IMR-90 (cell line): ENCODE data around the gene EPN2. TPM values are rescaled to one million over a fixed set of nuclear protein-coding genes. Genes with fewer than 3 reads are reported as not detected.

ENCODE experiments used
- ATAC-seq: fragments of 200-7000 bp; cut with Tn5 transposase; 2 replicates; pipeline ENCODE4 v1.9.1; 2020; ENCODE audit warnings: low read depth, mild to moderate bottlenecking, moderate library complexity
- BruUV-seq: library from RNA; stranded (reverse); fragments of 400-500 nt; replicated peaks from 2 replicates; lab custom pipeline; 2021; lab: Mats Ljungman, UMichigan
- CTCF ChIA-PET: fragments of 300-600 bp; formaldehyde crosslinking; extraction: SDS; loops from one replicate; lab custom pipeline; 2021; ENCODE audit warnings: antibody characterized with exemption; lab: Yijun Ruan, JAX
- POLR2A ChIA-PET: fragments of 300-600 bp; sonication (Branson Sonifier 250); formaldehyde crosslinking; loops from one replicate; lab custom pipeline; 2022; ENCODE audit warnings: antibody characterized with exemption; ENCODE audit not compliant: unreplicated experiment; lab: Charles Lee
- DNase-seq: peaks from one replicate; pipeline ENCODE4 v3.0.0; 2013
- H2AFZ ChIP-seq: replicated peaks from 2 replicates; pipeline ENCODE3; 2013; ENCODE audit warnings: low read length, mild to moderate bottlenecking; ENCODE audit not compliant: poor library complexity
- H2AK5ac ChIP-seq: 2 replicates; pipeline ENCODE4 v1.6.1; 2013; ENCODE audit warnings: low read depth, low read length, inconsistent platforms
- H2AK9ac ChIP-seq: replicated peaks from 2 replicates; pipeline ENCODE3; 2013; ENCODE audit warnings: mild to moderate bottlenecking, low read depth, low read length, moderate library complexity; ENCODE audit not compliant: poor library complexity
- H2BK120ac ChIP-seq: 2 replicates; pipeline ENCODE4 v1.6.1; 2013; ENCODE audit warnings: low read depth, low read length, inconsistent platforms
- H2BK15ac ChIP-seq: 3 replicates; pipeline ENCODE4 v1.6.1; 2013; ENCODE audit warnings: low read depth, low read length, inconsistent platforms
- H2BK20ac ChIP-seq: 2 replicates; pipeline ENCODE4 v1.6.1; 2013; ENCODE audit warnings: low read depth, mild to moderate bottlenecking, inconsistent platforms, low read length, moderate library complexity
- H2BK5ac ChIP-seq: 2 replicates; pipeline ENCODE4 v1.6.1; 2013; ENCODE audit warnings: mild to moderate bottlenecking, low read depth, low read length, inconsistent platforms; ENCODE audit not compliant: poor library complexity, severe bottlenecking
- H3K14ac ChIP-seq: replicated peaks from 2 replicates; pipeline ENCODE4 v1.6.1; 2013; ENCODE audit warnings: low read depth, low read length, inconsistent platforms
- H3K18ac ChIP-seq: 2 replicates; pipeline ENCODE4 v1.6.1; 2013; ENCODE audit warnings: low read depth, low read length, control low read depth
- H3K23ac ChIP-seq: 2 replicates; pipeline ENCODE4 v1.6.1; 2013; ENCODE audit warnings: low read depth, low read length, inconsistent platforms
- H3K27ac ChIP-seq: 2 replicates; pipeline ENCODE4 v1.5.1; 2013; ENCODE audit warnings: mild to moderate bottlenecking, control low read depth, low read length; ENCODE audit not compliant: insufficient read depth
- H3K27me3 ChIP-seq: 2 replicates; pipeline ENCODE4 v1.6.1; 2013; ENCODE audit warnings: low read length; ENCODE audit not compliant: control insufficient read depth, insufficient read depth
- H3K36me3 ChIP-seq: 2 replicates; pipeline ENCODE4 v1.6.1; 2013; ENCODE audit warnings: low read length, mixed read lengths; ENCODE audit not compliant: control insufficient read depth, insufficient read depth
- H3K4ac ChIP-seq: 2 replicates; pipeline ENCODE4 v1.6.1; 2013; ENCODE audit warnings: low read depth, low read length, inconsistent platforms
- H3K4me1 ChIP-seq: 2 replicates; pipeline ENCODE4 v1.6.1; 2013; ENCODE audit warnings: low read length, mixed read lengths; ENCODE audit not compliant: control insufficient read depth, insufficient read depth
- H3K4me2 ChIP-seq: 2 replicates; pipeline ENCODE4 v1.6.1; 2013; ENCODE audit warnings: low read depth, mild to moderate bottlenecking, control low read depth, low read length, moderate library complexity
- H3K4me3 ChIP-seq: 2 replicates; pipeline ENCODE4 v1.5.1; 2013; ENCODE audit warnings: low read depth, mild to moderate bottlenecking, control low read depth, low read length, moderate library complexity; ENCODE audit not compliant: insufficient read depth
- H3K56ac ChIP-seq: 2 replicates; pipeline ENCODE4 v1.6.1; 2013; ENCODE audit warnings: low read length, inconsistent platforms; ENCODE audit not compliant: insufficient read depth; ENCODE audit errors: extremely low read depth
- H3K79me1 ChIP-seq, 2 experiments: 2 replicates each; pipeline ENCODE4 v1.6.1; 2013; ENCODE audit warnings: low read length in 2 of 2, inconsistent platforms in 1 of 2, low read depth in 1 of 2
- H3K9ac ChIP-seq: 2 replicates; pipeline ENCODE4 v1.6.1; 2013; ENCODE audit warnings: low read depth, low read length, control low read depth
- H3K9me1 ChIP-seq: 2 replicates; pipeline ENCODE4 v1.6.1; 2013; ENCODE audit warnings: low read length, inconsistent platforms; ENCODE audit not compliant: insufficient read depth
- H3K9me3 ChIP-seq: 2 replicates; pipeline ENCODE4 v1.6.1; 2013; ENCODE audit warnings: low read length; ENCODE audit not compliant: control insufficient read depth, insufficient read depth
- H4K20me1 ChIP-seq: 2 replicates; pipeline ENCODE4 v1.6.1; 2013; ENCODE audit warnings: low read length, inconsistent platforms; ENCODE audit not compliant: insufficient read depth
- H4K5ac ChIP-seq: 2 replicates; pipeline ENCODE4 v1.6.1; 2013; ENCODE audit warnings: mild to moderate bottlenecking, low read depth, low read length, control low read depth
- H4K8ac ChIP-seq, 2 experiments: 2 replicates each; pipeline ENCODE4 v1.6.1; 2013; ENCODE audit warnings: low read depth in 2 of 2, low read length in 2 of 2, control low read depth in 1 of 2, inconsistent platforms in 1 of 2
- H4K91ac ChIP-seq: 2 replicates; pipeline ENCODE4 v1.6.1; 2013; ENCODE audit warnings: low read depth, low read length, inconsistent platforms; ENCODE audit not compliant: insufficient read depth
- BHLHE40 ChIP-seq: fragments of 150-350 bp; IDR thresholded peaks from 2 replicates; pipeline ENCODE4 v1.6.1; 2016; ENCODE audit warnings: mild to moderate bottlenecking, low read depth, low read length
- CEBPB ChIP-seq: IDR thresholded peaks from 2 replicates; pipeline ENCODE4 v1.6.1; 2012; ENCODE audit warnings: low read depth, low read length, improper control_type of control experiment
- CHD1 ChIP-seq: IDR thresholded peaks from 2 replicates; pipeline ENCODE4 v1.6.1; 2012; ENCODE audit warnings: low read depth, low read length, improper control_type of control experiment
- ELK1 ChIP-seq: fragments of 150-350 bp; IDR thresholded peaks from 2 replicates; pipeline ENCODE4 v1.6.1; 2016; ENCODE audit warnings: low read depth, mild to moderate bottlenecking, low read length, moderate library complexity, borderline replicate concordance
- FOS ChIP-seq: fragments of 150-350 bp; IDR thresholded peaks from 2 replicates; pipeline ENCODE4 v1.6.1; 2016; ENCODE audit warnings: low read depth, low read length
- MAFK ChIP-seq: IDR thresholded peaks from 2 replicates; pipeline ENCODE4 v1.6.1; 2012; ENCODE audit warnings: low read depth, low read length, improper control_type of control experiment
- MAZ ChIP-seq: IDR thresholded peaks from 2 replicates; pipeline ENCODE4 v1.6.1; 2012; ENCODE audit warnings: low read depth, mild to moderate bottlenecking, low read length, improper control_type of control experiment, moderate library complexity, borderline replicate concordance
- MXI1 ChIP-seq: IDR thresholded peaks from 2 replicates; pipeline ENCODE4 v1.6.1; 2012; ENCODE audit warnings: low read depth, mild to moderate bottlenecking, low read length, moderate library complexity, borderline replicate concordance
- NFE2L2 ChIP-seq: fragments of 150-350 bp; IDR thresholded peaks from 2 replicates; pipeline ENCODE4 v1.6.1; 2016; ENCODE audit warnings: low read depth, mild to moderate bottlenecking, low read length
- POLR2A ChIP-seq: IDR thresholded peaks from 2 replicates; pipeline ENCODE4 v1.6.1; 2012; ENCODE audit warnings: mild to moderate bottlenecking, low read depth, low read length
- RAD21 ChIP-seq: IDR thresholded peaks from 2 replicates; pipeline ENCODE4 v1.6.1; 2012; ENCODE audit warnings: low read length, improper control_type of control experiment
- RCOR1 ChIP-seq: IDR thresholded peaks from 2 replicates; pipeline ENCODE4 v1.6.1; 2012; ENCODE audit warnings: mild to moderate bottlenecking, low read length, improper control_type of control experiment; ENCODE audit not compliant: insufficient replicate concordance
- RFX5 ChIP-seq: IDR thresholded peaks from 2 replicates; pipeline ENCODE4 v1.8.0; 2012; ENCODE audit warnings: low read depth, mild to moderate bottlenecking, low read length, moderate library complexity
- SMC3 ChIP-seq: fragments of 150-350 bp; IDR thresholded peaks from 2 replicates; pipeline ENCODE4 v1.6.1; 2016; ENCODE audit warnings: low read depth, mild to moderate bottlenecking, antibody characterized with exemption, low read length, moderate library complexity
- USF2 ChIP-seq: fragments of 150-350 bp; IDR thresholded peaks from 2 replicates; pipeline ENCODE4 v1.6.1; 2017; ENCODE audit warnings: mild to moderate bottlenecking, antibody characterized with exemption, low read length, low read depth
- WGBS, 2 experiments: methylation state at CpG; one replicate each; pipeline versions ENCODE4 v1.1.5 to v1.1.7; 2013; ENCODE audit warnings: missing lambda C conversion rate in 2 of 2; ENCODE audit not compliant: insufficient read length in 1 of 2; ENCODE audit errors: extremely low coverage in 2 of 2; 5-methylcytosine and 5-hydroxymethylcytosine counted together
- dilution Hi-C: fragments of 300-500 bp; cut with HindIII; formaldehyde crosslinking; loops from one replicate; pipeline ENCODE4 v1.14.3; 2018; ENCODE audit warnings: low sequenced_read_pairs; ENCODE audit not compliant: unreplicated experiment
- in situ Hi-C: fragments of 300-500 bp; cut with MboI; formaldehyde crosslinking; loops from 3 replicates; pipeline ENCODE4 v1.14.3; 2019; ENCODE audit warnings: low sequenced_read_pairs, inconsistent platforms, mixed read lengths
- intact Hi-C: fragments of 100-400 bp; cut with micrococcal nuclease; formaldehyde crosslinking; loops from 2 replicates; pipeline ENCODE4 v1.10.0; 2022
- polyA plus RNA-seq, 3 experiments: library from polyadenylated mRNA; depleted of rRNA; stranded (reverse); fragments of >200 nt; gene quantifications; 2 replicates each; pipeline ENCODE4 v1.2.3, GENCODE V29; 2012; ENCODE audit warnings: low replicate concordance in 1 of 3
- total RNA-seq: library from RNA; depleted of rRNA; stranded (reverse); fragments of >200 nt; gene quantifications from 2 replicates; pipeline ENCODE4 v1.2.3, GENCODE V29; 2012

The EPN2 gene
- total and polyA plus RNA-seq, 2 of the 4 experiments (the other 2 are of a cell fraction), result 14.9 to 25.3 TPM

DNA sequence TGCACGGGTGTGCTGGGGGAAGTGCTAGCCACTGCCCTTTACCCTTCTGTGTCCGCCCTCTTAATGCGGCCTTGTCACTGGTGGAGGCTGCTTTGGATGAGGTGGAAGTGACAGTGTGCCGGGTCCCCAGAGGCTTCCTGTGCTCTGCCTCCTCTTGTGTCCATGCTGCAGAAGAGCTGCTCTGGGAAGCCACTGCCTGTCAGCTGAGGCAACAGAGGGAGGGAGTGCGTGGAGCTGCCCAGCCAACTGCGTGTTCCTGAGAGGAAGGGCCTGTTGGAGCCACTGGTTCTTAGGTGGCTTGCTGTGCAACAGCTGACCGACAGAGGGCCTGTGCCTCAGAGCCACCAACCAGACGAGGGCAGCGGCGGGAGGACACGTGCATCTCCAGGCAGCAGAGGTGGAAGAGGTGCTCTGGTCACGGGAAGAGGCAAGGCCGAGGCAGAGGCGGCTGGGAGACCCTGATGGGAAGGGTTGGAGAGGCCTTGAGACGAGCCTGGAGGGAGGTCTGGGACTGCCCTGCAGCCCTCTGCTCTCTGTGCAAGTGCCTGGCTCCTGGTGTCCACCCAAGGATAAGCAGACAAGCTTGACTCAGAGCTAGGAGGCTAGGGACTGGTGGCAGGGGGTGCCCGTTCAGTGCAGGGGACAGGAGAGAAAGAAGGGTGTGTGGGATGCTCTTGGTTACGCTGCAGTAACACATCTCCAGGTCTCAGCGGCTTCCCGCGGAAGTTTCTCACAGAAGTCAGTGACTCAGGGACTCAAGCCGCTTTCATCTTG, 100.0 kb downstream of the EPN2 start:
- no peak for DNase-seq
- no peak overlapping the region for H3K9ac ChIP-seq
- dilution Hi-C loops, result no loop called here
- no peak overlapping the region for H4K91ac ChIP-seq
- no peak overlapping the region for H2BK120ac ChIP-seq
- H4K5ac ChIP-seq, result no peak overlapping the region
- no peak overlapping the region for H2BK20ac ChIP-seq
- no peak overlapping the region for H3K56ac ChIP-seq
- 72% methylated on average over 11 of the region's 21 CpGs; no CpG with 5 or more reads in 1 of the 2 experiments for whole genome bisulfite sequencing, 2 experiments
- H3K23ac ChIP-seq, result no peak overlapping the region
- no peak overlapping the region for H2BK5ac ChIP-seq
- H3K4me3 ChIP-seq, result no peak overlapping the region
- H2BK15ac ChIP-seq, result no peak overlapping the region
- no peak overlapping the region for H2AK9ac ChIP-seq
- H3K79me1 ChIP-seq, result peaks cover 0 to 19% of the 10 kb centered on the region in 2 experiments; a peak in 2 of 4 replicates
- no peak overlapping the region for H2AFZ ChIP-seq
- H3K36me3 ChIP-seq, result peaks cover 16% of the 10 kb centered on the region; the same call in 1 of the 2 replicates
- no peak overlapping the region for H2AK5ac ChIP-seq
- H4K8ac ChIP-seq, result no peak overlapping the region
- POLR2A ChIA-PET, result no interaction called here
- no peaks in the 10 kb centered on the region for H3K9me3 ChIP-seq
- H3K4me1 ChIP-seq, result peaks cover 16% of the 10 kb centered on the region
- H4K20me1 ChIP-seq, result peaks cover 3% of the 10 kb centered on the region; the same call in 1 of the 2 replicates
- CTCF ChIA-PET, result no interaction called here
- H3K27ac ChIP-seq, result no peak overlapping the region
- H3K27me3 ChIP-seq, result no peaks in the 10 kb centered on the region
- no peak overlapping the region; the same call in 1 of the 2 replicates for H3K4ac ChIP-seq
- H3K18ac ChIP-seq, result no peak overlapping the region
- no TSS peak for BruUV-seq
- in situ Hi-C loops, result no loop called here
- H3K14ac ChIP-seq, result no peak overlapping the region
- intact Hi-C loops, result no loop called here
- peaks cover 29% of the 10 kb centered on the region for H3K9me1 ChIP-seq
- no peak for ATAC-seq
- no peak overlapping the region for H3K4me2 ChIP-seq
- TF ChIP-seq FOS (no peak), RCOR1 (no peak), NFE2L2 (no peak), SMC3 (no peak), BHLHE40 (no peak), RAD21 (no peak), USF2 (no peak), POLR2A (no peak), ELK1 (no peak), CHD1 (no peak), MXI1 (no peak), MAZ (no peak), CEBPB (no peak), MAFK (no peak), RFX5 (no peak)
